ENCODE results near the gene KCNMA1.

Gene KCNMA1

GRCh38 chr10:77467422-77467963 is 170.1 kb downstream of the KCNMA1 start:
- Histone ChIP-seq H3K27ac (ENCODE audit: low read length) (no peak overlapping the region), H3K36me3 (ENCODE audit: control insufficient read depth in 2 of 2, insufficient read depth in 2 of 2, low read length in 2 of 2) (no peaks in the 10 kb centered on the region), H3K4me1 (ENCODE audit: control insufficient read depth, insufficient read depth, low read length) (peaks cover 31% of the 10 kb centered on the region), H3K4me3 (ENCODE audit: low read length in 2 of 2) (no peak overlapping the region), H3K9me3 (ENCODE audit: control insufficient read depth in 2 of 2, low read length in 2 of 2) (no peaks in the 10 kb centered on the region), H3K27me3 (ENCODE audit: control insufficient read depth in 1 of 2, insufficient read depth in 2 of 2, low read length in 2 of 2) (no peaks in the 10 kb centered on the region), H3K9ac (ENCODE audit: low read length in 2 of 2) (no peak overlapping the region)

GRCh38 chr10:77463967-77464745 is 173.5 kb downstream of the KCNMA1 start:
- Histone ChIP-seq H3K36me3 (ENCODE audit: control insufficient read depth in 2 of 2, insufficient read depth in 2 of 2, low read length in 2 of 2) (peaks cover 0 to under 1% of the 10 kb centered on the region in 2 donors), H3K4me3 (ENCODE audit: low read length in 2 of 2) (no peak overlapping the region), H3K27me3 (ENCODE audit: control insufficient read depth in 1 of 2, insufficient read depth in 2 of 2, low read length in 2 of 2) (no peaks in the 10 kb centered on the region), H3K4me1 (ENCODE audit: control insufficient read depth, insufficient read depth, low read length) (peaks cover 37% of the 10 kb centered on the region), H3K27ac (ENCODE audit: low read length) (peak overlapping the region; percentile 18), H3K9me3 (ENCODE audit: control insufficient read depth in 2 of 2, low read length in 2 of 2) (no peaks in the 10 kb centered on the region), H3K9ac (ENCODE audit: low read length in 2 of 2) (no peak overlapping the region)

- H3K27ac ChIP-seq (ENCODE audit: low read length), result peak overlapping the region; percentile 18
Measured at GRCh38 chr10:77463499-77463898, 174.1 kb downstream of the KCNMA1 start.

GRCh38 chr10:77461636-77462296 is 175.8 kb downstream of the KCNMA1 start:
- Histone ChIP-seq H3K4me3 (ENCODE audit: low read length in 2 of 2) (no peak overlapping the region), H3K9ac (ENCODE audit: low read length in 2 of 2) (no peak overlapping the region), H3K9me3 (ENCODE audit: control insufficient read depth in 2 of 2, low read length in 2 of 2) (no peaks in the 10 kb centered on the region), H3K36me3 (ENCODE audit: control insufficient read depth in 2 of 2, insufficient read depth in 2 of 2, low read length in 2 of 2) (peaks cover 0 to 2% of the 10 kb centered on the region in 2 donors), H3K27me3 (ENCODE audit: control insufficient read depth in 1 of 2, insufficient read depth in 2 of 2, low read length in 2 of 2) (no peaks in the 10 kb centered on the region), H3K4me1 (ENCODE audit: control insufficient read depth, insufficient read depth, low read length) (peaks cover 51% of the 10 kb centered on the region), H3K27ac (ENCODE audit: low read length) (no peak overlapping the region)

More at GRCh38 chr10:77463499-77463898, 174.1 kb downstream of the KCNMA1 start:
- Histone ChIP-seq H3K4me3 (ENCODE audit: low read length in 2 of 2) (no peak overlapping the region), H3K36me3 (ENCODE audit: control insufficient read depth in 2 of 2, insufficient read depth in 2 of 2, low read length in 2 of 2) (peaks cover 0 to 2% of the 10 kb centered on the region in 2 donors), H3K9ac (ENCODE audit: low read length in 2 of 2) (no peak overlapping the region), H3K4me1 (ENCODE audit: control insufficient read depth, insufficient read depth, low read length) (peaks cover 40% of the 10 kb centered on the region), H3K9me3 (ENCODE audit: control insufficient read depth in 2 of 2, low read length in 2 of 2) (no peaks in the 10 kb centered on the region), H3K27me3 (ENCODE audit: control insufficient read depth in 1 of 2, insufficient read depth in 2 of 2, low read length in 2 of 2) (no peaks in the 10 kb centered on the region)

- Histone ChIP-seq H3K9ac (ENCODE audit: low read length in 2 of 2) (no peak overlapping the region), H3K27ac (ENCODE audit: low read length) (no peak overlapping the region), H3K4me1 (ENCODE audit: control insufficient read depth, insufficient read depth, low read length) (peaks cover 44% of the 10 kb centered on the region), H3K27me3 (ENCODE audit: control insufficient read depth in 1 of 2, insufficient read depth in 2 of 2, low read length in 2 of 2) (no peaks in the 10 kb centered on the region), H3K4me3 (ENCODE audit: low read length in 2 of 2) (no peak overlapping the region), H3K36me3 (ENCODE audit: control insufficient read depth in 2 of 2, insufficient read depth in 2 of 2, low read length in 2 of 2) (peaks cover 0 to 2% of the 10 kb centered on the region in 2 donors), H3K9me3 (ENCODE audit: control insufficient read depth in 2 of 2, low read length in 2 of 2) (no peaks in the 10 kb centered on the region)
Measured at GRCh38 chr10:77459905-77460304, 177.7 kb downstream of the KCNMA1 start.

- H3K36me3 ChIP-seq (ENCODE audit: control insufficient read depth in 2 of 2, insufficient read depth in 2 of 2, low read length in 2 of 2), result peaks cover 0 to 2% of the 10 kb centered on the region in 2 donors
- H3K27me3 ChIP-seq (ENCODE audit: control insufficient read depth in 1 of 2, insufficient read depth in 2 of 2, low read length in 2 of 2), result no peaks in the 10 kb centered on the region
- H3K9me3 ChIP-seq (ENCODE audit: control insufficient read depth in 2 of 2, low read length in 2 of 2), result no peaks in the 10 kb centered on the region
- H3K27ac ChIP-seq (ENCODE audit: low read length), result no peak overlapping the region
- H3K9ac ChIP-seq (ENCODE audit: low read length in 2 of 2), result peak overlapping the region in 1 of 2 donors; percentile 36
- H3K4me1 ChIP-seq (ENCODE audit: control insufficient read depth, insufficient read depth, low read length), result peaks cover 36% of the 10 kb centered on the region
- H3K4me3 ChIP-seq (ENCODE audit: low read length in 2 of 2), result no peak overlapping the region
Measured at GRCh38 chr10:77458986-77459590, 178.5 kb downstream of the KCNMA1 start.

- no peaks in the 10 kb centered on the region for H3K27me3 ChIP-seq (ENCODE audit: control insufficient read depth in 1 of 2, insufficient read depth in 2 of 2, low read length in 2 of 2)
- H3K27ac ChIP-seq (ENCODE audit: low read length), result no peak overlapping the region
- H3K9ac ChIP-seq (ENCODE audit: low read length in 2 of 2), result no peak overlapping the region
- peaks cover 0 to 2% of the 10 kb centered on the region in 2 donors for H3K36me3 ChIP-seq (ENCODE audit: control insufficient read depth in 2 of 2, insufficient read depth in 2 of 2, low read length in 2 of 2)
- H3K4me1 ChIP-seq (ENCODE audit: control insufficient read depth, insufficient read depth, low read length), result peaks cover 22% of the 10 kb centered on the region
- no peaks in the 10 kb centered on the region for H3K9me3 ChIP-seq (ENCODE audit: control insufficient read depth in 2 of 2, low read length in 2 of 2)
- no peak overlapping the region for H3K4me3 ChIP-seq (ENCODE audit: low read length in 2 of 2)
Measured at GRCh38 chr10:77457721-77458120, 179.9 kb downstream of the KCNMA1 start.

GRCh38 chr10:77457266-77457665 is 180.3 kb downstream of the KCNMA1 start:
- peaks cover 0 to 2% of the 10 kb centered on the region in 2 donors for H3K36me3 ChIP-seq (ENCODE audit: control insufficient read depth in 2 of 2, insufficient read depth in 2 of 2, low read length in 2 of 2)
- no peaks in the 10 kb centered on the region for H3K27me3 ChIP-seq (ENCODE audit: control insufficient read depth in 1 of 2, insufficient read depth in 2 of 2, low read length in 2 of 2)
- no peak overlapping the region for H3K27ac ChIP-seq (ENCODE audit: low read length)
- H3K4me3 ChIP-seq (ENCODE audit: low read length in 2 of 2), result no peak overlapping the region
- H3K4me1 ChIP-seq (ENCODE audit: control insufficient read depth, insufficient read depth, low read length), result peaks cover 18% of the 10 kb centered on the region
- no peak overlapping the region for H3K9ac ChIP-seq (ENCODE audit: low read length in 2 of 2)
- H3K9me3 ChIP-seq (ENCODE audit: control insufficient read depth in 2 of 2, low read length in 2 of 2), result no peaks in the 10 kb centered on the region

- no peak overlapping the region for H3K27ac ChIP-seq (ENCODE audit: low read length)
Measured at GRCh38 chr10:77456414-77456813, 181.2 kb downstream of the KCNMA1 start.

GRCh38 chr10:77455561-77455960 is 182.0 kb downstream of the KCNMA1 start:
- Histone ChIP-seq H3K9ac (ENCODE audit: low read length in 2 of 2) (no peak overlapping the region), H3K4me3 (ENCODE audit: low read length in 2 of 2) (no peak overlapping the region), H3K9me3 (ENCODE audit: control insufficient read depth in 2 of 2, low read length in 2 of 2) (no peaks in the 10 kb centered on the region), H3K27ac (ENCODE audit: low read length) (no peak overlapping the region), H3K36me3 (ENCODE audit: control insufficient read depth in 2 of 2, insufficient read depth in 2 of 2, low read length in 2 of 2) (peaks cover 0 to 2% of the 10 kb centered on the region in 2 donors), H3K27me3 (ENCODE audit: control insufficient read depth in 1 of 2, insufficient read depth in 2 of 2, low read length in 2 of 2) (no peaks in the 10 kb centered on the region), H3K4me1 (ENCODE audit: control insufficient read depth, insufficient read depth, low read length) (peaks cover 18% of the 10 kb centered on the region)

More at GRCh38 chr10:77456414-77456813, 181.2 kb downstream of the KCNMA1 start:
- Histone ChIP-seq H3K9ac (ENCODE audit: low read length in 2 of 2) (no peak overlapping the region), H3K4me3 (ENCODE audit: low read length in 2 of 2) (no peak overlapping the region), H3K9me3 (ENCODE audit: control insufficient read depth in 2 of 2, low read length in 2 of 2) (no peaks in the 10 kb centered on the region), H3K36me3 (ENCODE audit: control insufficient read depth in 2 of 2, insufficient read depth in 2 of 2, low read length in 2 of 2) (peaks cover 0 to 2% of the 10 kb centered on the region in 2 donors), H3K27me3 (ENCODE audit: control insufficient read depth in 1 of 2, insufficient read depth in 2 of 2, low read length in 2 of 2) (no peaks in the 10 kb centered on the region), H3K4me1 (ENCODE audit: control insufficient read depth, insufficient read depth, low read length) (peaks cover 18% of the 10 kb centered on the region)
